CD4-positive, alpha-beta T cell (primary cell): ENCODE results near the gene RAD1. TPM values are rescaled to one million over a fixed set of nuclear protein-coding genes. Genes with fewer than 3 reads are reported as not detected.
"Not testable (repeated sequence)": the region's sequence is repeated elsewhere in the genome, so short reads cannot be mapped to it uniquely, and the experiment has no call there.

Experiments used
- ATAC-seq: fragments of 200-7000 bp; cut with Tn5 transposase; one replicate; pipeline ENCODE4 v1.10.0; 2022; ENCODE audit warnings: mild to moderate bottlenecking; ENCODE audit not compliant: poor library complexity
- CTCF ChIA-PET: fragments of 350-600 bp; sonication (Branson Sonifier 250); formaldehyde crosslinking; loops from one replicate; lab custom pipeline; 2021; ENCODE audit warnings: antibody characterized with exemption, inconsistent platforms; lab: Charles Lee
- POLR2A ChIA-PET: fragments of 350-600 bp; sonication (Branson Sonifier 250); formaldehyde crosslinking; loops from one replicate; lab custom pipeline; 2021; ENCODE audit warnings: antibody characterized with exemption, inconsistent platforms; lab: Charles Lee
- DNase-seq, 14 experiments: peaks; one replicate each; pipeline ENCODE4 v3.0.0-alpha.2; 2013 to 2020; ENCODE audit warnings: mixed read lengths in 2 of 14
- H3K27ac ChIP-seq, 2 donors: one replicate each; pipeline versions ENCODE4 v1.5.1 to v1.7.0; 2013; ENCODE audit warnings: low read length in 2 of 2, low read depth in 1 of 2, mild to moderate bottlenecking in 1 of 2
- H3K27me3 ChIP-seq, 2 experiments: 1 replicate in 1 of 2; 2 replicates in 1 of 2; pipeline versions ENCODE4 v1.6.1 to v1.7.0; 2013; ENCODE audit warnings: low read length in 2 of 2, control low read depth in 1 of 2, mild to moderate bottlenecking in 1 of 2, moderate library complexity in 1 of 2; ENCODE audit not compliant: insufficient read depth in 2 of 2, control insufficient read depth in 1 of 2
- H3K36me3 ChIP-seq: one replicate; pipeline ENCODE4 v1.6.1; 2013; ENCODE audit warnings: low read length, control low read depth; ENCODE audit not compliant: insufficient read depth
- H3K4me1 ChIP-seq: one replicate; pipeline ENCODE4 v1.6.1; 2013; ENCODE audit warnings: low read length, control low read depth; ENCODE audit not compliant: insufficient read depth
- H3K4me3 ChIP-seq: one replicate; pipeline ENCODE4 v1.5.1; 2013; ENCODE audit warnings: mild to moderate bottlenecking, low read length, moderate library complexity
- H3K9me3 ChIP-seq, 2 experiments: 1 replicate in 1 of 2; 2 replicates in 1 of 2; pipeline versions ENCODE4 v1.6.1 to v1.7.0; 2013; ENCODE audit warnings: low read length in 2 of 2, mild to moderate bottlenecking in 2 of 2, control low read depth in 1 of 2, moderate library complexity in 1 of 2; ENCODE audit not compliant: control insufficient read depth in 1 of 2, insufficient read depth in 1 of 2
- H3K27ac Mint-ChIP-seq: one replicate; pipeline ENCODE4 v1.8.0; 2020; ENCODE audit warnings: mixed read lengths
- H3K27me3 Mint-ChIP-seq: one replicate; pipeline ENCODE4 v1.8.0; 2021; ENCODE audit warnings: mixed read lengths
- H3K36me3 Mint-ChIP-seq: one replicate; pipeline ENCODE4 v1.8.0; 2021; ENCODE audit warnings: low read depth, mixed read lengths
- H3K4me1 Mint-ChIP-seq: one replicate; pipeline ENCODE4 v1.8.0; 2021; ENCODE audit warnings: low read depth, mixed read lengths
- H3K4me3 Mint-ChIP-seq: one replicate; pipeline ENCODE4 v1.8.0; 2020; ENCODE audit warnings: mild to moderate bottlenecking, mixed read lengths
- H3K9me3 Mint-ChIP-seq: one replicate; pipeline ENCODE4 v1.8.0; 2020; ENCODE audit warnings: mixed read lengths
- CTCF ChIP-seq: fragments of 200-600 bp; IDR thresholded peaks from one replicate; pipeline ENCODE4 v1.8.0; 2022; ENCODE audit warnings: antibody characterized with exemption, mild to moderate bottlenecking
- intact Hi-C, 2 experiments: fragments of 100-400 bp; cut with DNase I in 1 of 2; cut with micrococcal nuclease in 1 of 2; formaldehyde crosslinking; loops; one replicate each; pipeline versions ENCODE4 v1.15.1 to v1.9.0; 2023 to 2025; cut with DNase I, micrococcal nuclease
- total RNA-seq, 174 experiments: library from RNA in 2 of 174; stranded (reverse) in 2 of 174; gene quantifications; one replicate each; pipeline ENCODE4 v1.2.3 and lab custom pipeline; 2021 to 2026

RAD1 gene
- total RNA-seq, 2 experiments from 2014 or later = 26.7 to 29.2 TPM

GRCh38 chr5:34926318-34926888 lies 11.1 kb upstream of the RAD1 start:
- no peaks in the 10 kb centered on the region for H3K27me3 ChIP-seq
- intact Hi-C loops = loop anchor here (5.0 to 10.0 kb wide), 3 partner anchors 1226 to 1318 kb away; partner anchors contain the start of genes NADK2 (in 2 of the 2), LMBRD2 (in 1 of the 2) and SKP2 (in 1 of the 2)
- Mint-ChIP-seq H3K27ac (no peak overlapping the region), H3K4me1 (peaks cover 23% of the 10 kb centered on the region), H3K9me3 (no peaks in the 10 kb centered on the region), H3K4me3 (no peak overlapping the region), H3K27me3 (no peaks in the 10 kb centered on the region), H3K36me3 (peaks cover 67% of the 10 kb centered on the region)
- TF ChIP-seq CTCF = no peak
- CTCF ChIA-PET = no interaction called here
- DNase-seq = no peak
- POLR2A ChIA-PET = no interaction called here
- H3K36me3 ChIP-seq = peaks cover 53% of the 10 kb centered on the region
- peaks cover 15% of the 10 kb centered on the region for H3K4me1 ChIP-seq
- no peaks in the 10 kb centered on the region for H3K9me3 ChIP-seq
- H3K27ac ChIP-seq = no peak overlapping the region
- H3K4me3 ChIP-seq = no peak overlapping the region
- no peak for ATAC-seq

DNA sequence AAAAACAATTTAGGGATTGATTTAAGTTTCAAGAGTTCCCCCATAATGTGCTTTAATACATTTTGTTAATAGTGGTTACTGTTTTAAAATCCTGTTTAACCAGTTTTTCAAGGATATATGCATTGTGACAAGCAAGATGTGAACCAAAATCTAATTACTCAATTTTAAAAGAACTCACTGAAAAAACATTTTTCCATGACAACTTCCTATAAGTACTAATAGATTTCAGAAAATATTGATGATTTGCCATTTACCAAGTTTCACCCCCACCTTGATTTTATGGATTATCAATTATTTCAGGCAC lies 9.1 kb upstream of the RAD1 start:
- ChIA-PET CTCF (interaction anchor here (0.8 to 1.2 kb wide), 2 partner anchors 9 to 26 kb away, joined by 3 to 6 read pairs; partner anchors contain the start of genes BRIX1 and RAD1), POLR2A (interaction anchor here (1.6 kb wide), 1 partner anchor 9 kb away, joined by 15 read pairs; the partner anchor contains the start of genes BRIX1 and RAD1)
- Histone ChIP-seq H3K27ac (no peak overlapping the region), H3K27me3 (no peaks in the 10 kb centered on the region), H3K4me3 (no peak overlapping the region), H3K4me1 (peaks cover 5% of the 10 kb centered on the region), H3K36me3 (peaks cover 73% of the 10 kb centered on the region), H3K9me3 (no peaks in the 10 kb centered on the region)
- ATAC-seq (no peak), DNase-seq (no peak)
- Mint-ChIP-seq H3K4me1 (peaks cover 6% of the 10 kb centered on the region), H3K36me3 (peaks cover 72% of the 10 kb centered on the region), H3K4me3 (no peak overlapping the region), H3K9me3 (no peaks in the 10 kb centered on the region), H3K27me3 (no peaks in the 10 kb centered on the region), H3K27ac (no peak overlapping the region)
- intact Hi-C loops = loop anchor here in 1 of 2 experiments (10.0 kb wide), 1 partner anchor 1320 kb away; the partner anchor contains the start of gene NADK2
- TF ChIP-seq CTCF = no peak

- no peak for TF ChIP-seq CTCF
- CTCF ChIA-PET = interaction anchor here (0.8 to 1.2 kb wide), 2 partner anchors 9 to 26 kb away, joined by 3 to 6 read pairs; partner anchors contain the start of genes BRIX1 and RAD1
- no peaks in the 10 kb centered on the region for H3K27me3 Mint-ChIP-seq
- Histone ChIP-seq H3K36me3 (peaks cover 75% of the 10 kb centered on the region), H3K4me3 (no peak overlapping the region), H3K9me3 (no peaks in the 10 kb centered on the region), H3K27me3 (no peaks in the 10 kb centered on the region), H3K27ac (no peak overlapping the region), H3K4me1 (peaks cover 2% of the 10 kb centered on the region)
- peak in 3 of 14 experiments; percentile 29 to 43 (median 35) for DNase-seq
- no peak overlapping the region for H3K27ac Mint-ChIP-seq
- H3K4me3 Mint-ChIP-seq = no peak overlapping the region
- peak; percentile 59 for ATAC-seq
- intact Hi-C loops = loop anchor here in 1 of 2 experiments (10.0 kb wide), 1 partner anchor 1321 kb away; the partner anchor contains the start of gene NADK2
- POLR2A ChIA-PET = interaction anchor here (1.6 kb wide), 1 partner anchor 9 kb away, joined by 15 read pairs; the partner anchor contains the start of genes BRIX1 and RAD1
- H3K36me3 Mint-ChIP-seq = peaks cover 67% of the 10 kb centered on the region
- H3K9me3 Mint-ChIP-seq = no peaks in the 10 kb centered on the region
- H3K4me1 Mint-ChIP-seq = peaks cover under 1% of the 10 kb centered on the region
These were observed 8.6 kb upstream of the RAD1 start for GRCh38 chr5:34923694-34924461.

- H3K4me3 Mint-ChIP-seq, H3K4me1 Mint-ChIP-seq, H3K4me3 ChIP-seq, H3K9me3 ChIP-seq, H3K27ac ChIP-seq, H3K9me3 Mint-ChIP-seq, H3K4me1 ChIP-seq, H3K27me3 Mint-ChIP-seq, DNase-seq, ATAC-seq, H3K27me3 ChIP-seq, H3K27ac Mint-ChIP-seq: not testable (repeated sequence)
- ChIA-PET POLR2A (interaction anchor here (1.6 kb wide), 1 partner anchor 8 kb away, joined by 15 read pairs; the partner anchor contains the start of genes BRIX1 and RAD1), CTCF (interaction anchor here (1.2 kb wide), 1 partner anchor 8 kb away, joined by 6 read pairs; the partner anchor contains the start of genes BRIX1 and RAD1)
- intact Hi-C loops = loop anchor here in 1 of 2 experiments (10.0 kb wide), 1 partner anchor 1322 kb away; the partner anchor contains the start of gene NADK2
- peaks cover 67% of the 10 kb centered on the region for H3K36me3 Mint-ChIP-seq
- peaks cover 75% of the 10 kb centered on the region for H3K36me3 ChIP-seq
These were observed 8.0 kb upstream of the RAD1 start for GRCh38 chr5:34923256-34923655.
